Measurements from ENCODE around the gene LIN54. TPM values are rescaled to one million over a fixed set of nuclear protein-coding genes. Genes with fewer than 3 reads are reported as not detected.
A peak's percentile ranks its signal among the peaks of the same experiment; 100 is the strongest.

The LIN54 gene
- total and polyA plus RNA-seq, 2 of the 13 experiments (the other 11 are each of a cell fraction or from before 2014, with no cell fraction given) = 25.2 to 32.9 TPM

- TF ChIP-seq ZNF782 (CRISPR knock-in tag; IDR thresholded peaks at IDR 0.05; ENCODE audit: borderline replicate concordance) (peak; percentile 91), MYC (CRISPR knock-in tag; IDR thresholded peaks at IDR 0.05; ENCODE audit: borderline replicate concordance) (peak; percentile 98), ZNF503 (CRISPR knock-in tag; IDR thresholded peaks at IDR 0.05) (no peak), ZNF737 (CRISPR knock-in tag; IDR thresholded peaks at IDR 0.05; ENCODE audit: borderline replicate concordance) (0 out of 2 replicates have a peak, but pooled peaks have one; percentile 89), SNRNP70 (IDR thresholded peaks at IDR 0.05; ENCODE audit: low read depth, low read length) (no peak), AHR (CRISPR knock-in tag; IDR thresholded peaks at IDR 0.05) (peak; percentile 74; the same call in 1 of the 2 replicates), SUZ12 (IDR thresholded peaks at IDR 0.05; ENCODE audit: low read depth, low read length) (no peak), UBTF (CRISPR knock-in tag; IDR thresholded peaks at IDR 0.05) (peak; percentile 98), POLR2A (IDR thresholded peaks at IDR 0.05; ENCODE audit: insufficient read depth in 1 of 2, low read depth in 2 of 2, low read length in 2 of 2) (peak; percentile 94 to 97), CBFB (CRISPR knock-in tag; IDR thresholded peaks at IDR 0.05) (peak; percentile 95), ZNF296 (CRISPR knock-in tag; conservative IDR thresholded peaks at IDR 0.05) (0 out of 2 replicates have a peak, but pooled peaks have one; percentile 44), ARNT (IDR thresholded peaks at IDR 0.05) (no peak), ZNF281 (CRISPR knock-in tag; IDR thresholded peaks at IDR 0.05; ENCODE audit: borderline replicate concordance) (peak; percentile 94), THAP9 (CRISPR knock-in tag; IDR thresholded peaks at IDR 0.05; ENCODE audit: borderline replicate concordance) (peak; percentile 95), IKZF4 (CRISPR knock-in tag; IDR thresholded peaks at IDR 0.05; ENCODE audit: borderline replicate concordance, low read depth, not compliant biosample characterization) (peak; percentile 88), GATAD1 (CRISPR knock-in tag; IDR thresholded peaks at IDR 0.05) (peak; percentile 91), ZNF143 (CRISPR knock-in tag; IDR thresholded peaks at IDR 0.05) (peak; percentile 80), SP2 (CRISPR knock-in tag; IDR thresholded peaks at IDR 0.05) (peak; percentile 77), ZNF430 (CRISPR knock-in tag; IDR thresholded peaks at IDR 0.05) (peak; percentile 90)
Measured at GRCh38 chr4:82890901-82891706, 119.5 kb downstream of the LIN54 start, which contains the start of gene SEC31A (continued).
